IPS DF 19.7 (cell line): Measurements from ENCODE around the gene BRI3BP.
"Not testable (repeated sequence)": the region's sequence is repeated elsewhere in the genome, so short reads cannot be mapped to it uniquely, and the experiment has no call there.

Source experiments
- DNase-seq: peaks from one replicate; pipeline ENCODE4 v3.0.0-alpha.2; 2013; ENCODE audit warnings: low read depth, low spot score

The BRI3BP gene

DNA sequence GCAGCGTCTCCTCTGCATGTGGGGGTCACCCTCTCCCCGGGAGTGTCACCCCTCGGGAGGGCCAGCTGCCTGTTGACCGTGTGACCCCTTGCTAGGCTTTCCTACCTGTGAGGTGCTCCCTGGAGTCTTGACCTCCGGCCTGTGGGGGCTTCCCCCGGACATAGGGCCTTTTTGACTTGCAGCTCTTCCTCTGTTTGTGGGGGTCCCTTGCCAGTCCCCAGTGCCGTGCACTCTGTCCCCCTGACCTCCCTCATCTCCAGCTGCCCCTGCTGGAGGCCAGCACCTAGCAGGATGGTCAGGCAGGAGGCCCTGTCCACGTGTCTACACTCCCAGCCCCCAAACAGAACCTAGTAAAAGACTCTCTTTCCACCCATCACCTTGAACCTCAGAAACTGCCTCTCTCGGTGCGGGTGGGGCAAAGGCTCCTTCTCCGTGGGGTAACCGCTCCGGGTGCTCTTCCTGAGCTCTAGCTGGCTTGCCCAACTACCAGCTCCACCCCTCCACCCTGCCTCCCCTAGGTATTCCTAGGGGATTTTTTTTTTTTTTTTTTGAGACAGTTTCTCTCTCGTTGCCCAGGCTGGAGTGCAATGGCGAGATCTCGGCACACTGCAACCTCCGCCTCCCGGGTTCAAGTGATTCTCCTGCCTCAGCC lies 72.6 kb downstream of the BRI3BP start:
- no peak for DNase-seq

GRCh38 chr12:125068391-125068790 lies 74.9 kb downstream of the BRI3BP start:
- no peak for DNase-seq

DNA sequence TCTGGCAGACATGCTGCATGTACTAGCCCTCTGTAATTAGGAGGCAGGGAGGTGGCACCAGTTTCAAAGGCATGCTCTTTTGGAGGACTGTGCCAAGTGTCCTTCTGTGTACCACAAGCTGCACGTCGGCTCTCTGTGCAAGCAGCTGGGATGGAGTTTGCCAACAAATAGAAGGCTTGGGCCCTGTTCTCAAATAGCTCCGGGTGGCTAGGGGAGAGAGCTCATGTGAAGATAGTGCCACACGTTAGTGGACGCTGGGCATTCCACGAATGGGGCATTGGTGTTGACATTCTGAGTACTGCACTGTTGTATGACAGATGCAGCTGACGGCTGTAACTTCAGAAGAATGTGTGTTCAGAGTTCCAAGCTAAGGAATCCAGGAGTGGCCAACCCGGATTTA lies 76.2 kb downstream of the BRI3BP start:
- no peak for DNase-seq

DNA sequence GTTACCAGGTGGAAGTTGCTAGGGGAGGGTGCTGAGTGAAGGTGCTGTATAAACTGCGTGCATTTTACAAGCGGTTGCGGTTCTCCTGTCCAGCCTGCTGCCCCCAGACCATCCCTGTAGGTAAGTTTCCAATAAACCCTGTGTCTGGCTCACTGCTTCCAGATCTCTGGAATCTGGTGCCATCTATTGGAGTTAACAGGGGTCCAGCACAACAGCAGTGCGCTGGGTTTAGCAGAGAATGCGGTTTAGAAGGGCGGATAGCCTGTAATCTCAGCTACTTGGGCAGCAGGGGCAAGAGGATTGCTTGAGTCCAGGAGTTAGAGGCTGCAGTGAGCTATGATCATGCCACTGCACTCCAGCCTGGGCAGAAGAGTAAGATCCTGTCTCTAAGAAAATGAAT lies 76.7 kb downstream of the BRI3BP start:
- no peak for DNase-seq

- DNase-seq: no peak
Measured at GRCh38 chr12:125070661-125071390, 77.4 kb downstream of the BRI3BP start.

DNA sequence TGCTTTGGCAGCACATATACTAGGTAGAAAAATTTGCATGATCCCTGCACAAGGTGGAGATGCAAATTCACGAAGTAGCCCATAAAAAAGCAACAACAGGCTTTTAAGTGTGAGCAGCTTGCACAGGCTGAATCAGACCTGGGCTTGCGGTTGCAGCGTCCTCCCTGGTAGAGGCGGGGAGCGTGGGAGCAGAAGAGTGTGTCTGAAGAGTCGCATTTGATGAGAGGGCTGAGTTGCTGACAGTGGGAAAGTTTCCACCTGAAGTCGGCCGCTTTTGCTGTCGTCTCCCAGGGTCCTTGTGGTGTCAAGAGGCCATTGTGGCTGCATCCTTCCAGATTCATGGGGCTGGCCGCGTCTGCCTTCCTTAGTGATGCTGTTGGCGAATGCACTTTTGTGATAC lies 78.0 kb downstream of the BRI3BP start:
- DNase-seq: no peak

DNA sequence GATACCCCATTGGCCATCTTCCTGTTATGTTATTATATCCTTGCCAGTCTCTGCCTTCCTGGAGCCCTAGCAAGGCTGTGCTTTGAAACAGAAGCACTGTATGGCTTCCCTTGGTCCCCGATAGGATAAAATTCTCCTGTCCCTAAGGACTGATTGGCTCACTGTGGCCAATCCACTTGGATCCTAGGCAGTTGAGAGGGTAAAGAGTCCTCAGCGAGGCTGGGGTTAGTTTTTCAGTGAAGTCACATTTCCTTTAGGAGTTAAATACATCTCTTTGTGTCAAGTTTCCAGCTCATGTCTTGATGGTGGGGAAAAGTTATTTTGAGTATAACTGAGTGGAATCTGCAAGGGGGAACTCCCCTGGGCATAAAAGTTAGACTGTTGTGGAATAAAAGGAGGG lies 79.1 kb downstream of the BRI3BP start:
- DNase-seq: no peak

GRCh38 chr12:125074294-125074693 lies 80.8 kb downstream of the BRI3BP start:
- not testable (repeated sequence) for DNase-seq

- no peak for DNase-seq
Measured at GRCh38 chr12:125076103-125076502, 82.7 kb downstream of the BRI3BP start.

DNA sequence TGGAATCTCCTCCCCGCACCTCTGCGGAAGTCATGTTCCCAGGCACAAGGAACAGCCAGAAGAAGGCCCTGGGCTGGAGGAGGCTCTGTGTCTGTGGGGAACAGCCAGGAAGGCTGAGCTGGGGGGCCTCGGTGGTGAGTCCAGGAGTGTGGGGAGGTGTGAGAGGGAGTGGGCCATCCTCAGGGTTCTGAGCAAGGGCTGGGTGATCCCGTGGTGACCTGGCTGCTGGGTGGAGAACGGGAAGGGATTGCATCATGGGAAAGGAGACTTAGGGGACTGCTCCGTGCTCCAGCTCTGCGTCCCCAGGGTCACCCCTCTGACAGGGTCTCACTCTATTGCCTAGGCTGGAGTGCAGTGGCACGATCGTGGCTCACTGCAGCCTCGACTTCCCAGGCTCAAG lies 85.6 kb downstream of the BRI3BP start:
- no peak for DNase-seq

GRCh38 chr12:125079648-125080645 lies 86.5 kb downstream of the BRI3BP start:
- DNase-seq: no peak
